Activated B cell treated with CpG ODN at 0.5 μM for 24 hours (primary cell): ENCODE measurements around the gene ZNF799. TPM values are rescaled to one million over a fixed set of nuclear protein-coding genes. Genes with fewer than 3 reads are reported as not detected.
"Not testable (repeated sequence)": the region's sequence is repeated elsewhere in the genome, so short reads cannot be mapped to it uniquely, and the experiment has no call there.

Experiments
- ATAC-seq: fragments of 200-7000 bp; cut with Tn5 transposase; one replicate; pipeline ENCODE4 v1.10.0; 2021; ENCODE audit warnings: low read depth, mild to moderate bottlenecking, moderate library complexity
- CTCF ChIA-PET: fragments of 350-600 bp; sonication (Branson Sonifier 250); formaldehyde crosslinking; loops from one replicate; lab custom pipeline; 2021; ENCODE audit warnings: antibody characterized with exemption; lab: Charles Lee
- POLR2A ChIA-PET: fragments of 350-600 bp; sonication (Branson Sonifier 250); formaldehyde crosslinking; loops from one replicate; lab custom pipeline; 2021; ENCODE audit warnings: antibody characterized with exemption; lab: Charles Lee
- DNase-seq: peaks from one replicate; pipeline ENCODE4 v3.0.0; 2022
- H3K27ac Mint-ChIP-seq: one replicate; pipeline ENCODE4 v1.8.0; 2020; ENCODE audit warnings: mixed read lengths
- H3K27me3 Mint-ChIP-seq: one replicate; pipeline ENCODE4 v1.8.0; 2021; ENCODE audit warnings: mixed read lengths
- H3K36me3 Mint-ChIP-seq: one replicate; pipeline ENCODE4 v1.8.0; 2021; ENCODE audit warnings: low read depth, mixed read lengths
- H3K4me1 Mint-ChIP-seq: one replicate; pipeline ENCODE4 v1.8.0; 2021; ENCODE audit warnings: mixed read lengths
- H3K4me3 Mint-ChIP-seq: one replicate; pipeline ENCODE4 v1.8.0; 2020; ENCODE audit warnings: mild to moderate bottlenecking, mixed read lengths
- H3K9me3 Mint-ChIP-seq: one replicate; pipeline ENCODE4 v1.8.0; 2020; ENCODE audit warnings: mixed read lengths
- intact Hi-C: fragments of 100-400 bp; cut with micrococcal nuclease; formaldehyde crosslinking; loops from one replicate; pipeline ENCODE4 v1.15.1; 2024
- total RNA-seq: library from RNA; stranded (reverse); gene quantifications from 2 replicates; pipeline ENCODE4 v1.2.3, GENCODE V29; 2022
- TF ChIP-seq, protein P1 (sequence below): fragments of 200-600 bp; IDR thresholded peaks from one replicate; pipeline ENCODE4 v1.8.0; 2022; ENCODE audit warnings: antibody characterized with exemption, mild to moderate bottlenecking

The ZNF799 gene
- total RNA-seq, 1 donor from 2014 or later: 6.8 TPM

DNA sequence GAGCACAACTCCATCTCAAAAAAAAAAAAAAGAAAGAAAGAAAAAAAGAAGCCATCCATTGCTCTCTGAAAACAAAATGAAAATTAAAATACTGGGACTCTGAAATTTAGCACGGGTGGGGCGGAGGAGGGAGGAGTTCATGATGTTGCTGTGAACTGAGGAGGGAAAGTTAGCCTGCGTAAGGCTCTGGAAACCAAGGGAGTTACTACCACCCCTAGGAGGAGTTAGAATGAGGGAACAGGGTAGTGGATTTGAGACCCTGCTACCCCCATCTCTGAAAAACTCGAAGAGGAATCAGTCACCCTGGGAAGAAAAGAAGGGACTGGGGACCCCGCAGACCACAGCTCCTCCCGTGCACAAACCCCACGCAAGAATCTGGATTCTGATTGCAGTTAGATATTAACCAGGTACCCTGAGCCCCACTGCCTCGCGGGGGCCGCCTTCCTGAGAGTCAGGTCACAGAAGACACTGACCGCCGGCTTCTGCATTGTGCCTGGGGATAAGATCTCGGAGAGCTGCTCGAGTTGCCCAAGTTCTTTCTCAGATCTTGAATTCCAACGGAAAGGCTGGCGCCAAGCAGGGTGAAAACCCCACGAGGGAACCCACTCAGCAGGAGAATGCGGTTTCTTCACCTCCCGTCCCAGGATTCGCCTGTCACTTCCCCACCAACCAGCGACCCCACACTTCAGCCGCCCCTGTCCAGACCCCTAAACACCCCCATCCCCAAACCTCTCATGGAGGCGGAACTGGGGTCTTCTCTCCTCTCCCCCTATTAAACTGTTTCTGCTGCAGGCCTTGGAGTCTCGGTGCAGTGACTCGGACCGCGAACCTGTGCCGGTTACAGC, 36.5 kb downstream of the ZNF799 start:
- TF ChIP-seq, protein P1, sequence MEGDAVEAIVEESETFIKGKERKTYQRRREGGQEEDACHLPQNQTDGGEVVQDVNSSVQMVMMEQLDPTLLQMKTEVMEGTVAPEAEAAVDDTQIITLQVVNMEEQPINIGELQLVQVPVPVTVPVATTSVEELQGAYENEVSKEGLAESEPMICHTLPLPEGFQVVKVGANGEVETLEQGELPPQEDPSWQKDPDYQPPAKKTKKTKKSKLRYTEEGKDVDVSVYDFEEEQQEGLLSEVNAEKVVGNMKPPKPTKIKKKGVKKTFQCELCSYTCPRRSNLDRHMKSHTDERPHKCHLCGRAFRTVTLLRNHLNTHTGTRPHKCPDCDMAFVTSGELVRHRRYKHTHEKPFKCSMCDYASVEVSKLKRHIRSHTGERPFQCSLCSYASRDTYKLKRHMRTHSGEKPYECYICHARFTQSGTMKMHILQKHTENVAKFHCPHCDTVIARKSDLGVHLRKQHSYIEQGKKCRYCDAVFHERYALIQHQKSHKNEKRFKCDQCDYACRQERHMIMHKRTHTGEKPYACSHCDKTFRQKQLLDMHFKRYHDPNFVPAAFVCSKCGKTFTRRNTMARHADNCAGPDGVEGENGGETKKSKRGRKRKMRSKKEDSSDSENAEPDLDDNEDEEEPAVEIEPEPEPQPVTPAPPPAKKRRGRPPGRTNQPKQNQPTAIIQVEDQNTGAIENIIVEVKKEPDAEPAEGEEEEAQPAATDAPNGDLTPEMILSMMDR: no peak
- Mint-ChIP-seq H3K4me1 (peaks cover 25% of the 10 kb centered on the region), H3K9me3 (no peaks in the 10 kb centered on the region), H3K36me3 (peaks cover 6% of the 10 kb centered on the region), H3K27me3 (no peaks in the 10 kb centered on the region), H3K4me3 (peak overlapping the region; percentile 96), H3K27ac (peak overlapping the region; percentile 91)
- ChIA-PET CTCF (interaction anchor here (1.2 to 1.5 kb wide), 2 partner anchors 32 to 131 kb away, joined by 3 to 7 read pairs; partner anchors contain the start of gene ZNF563), POLR2A (interaction anchor here (0.6 to 3.0 kb wide), 16 partner anchors 13 to 329 kb away, joined by 3 to 40 read pairs (median 4); partner anchors contain the start of genes ZNF136, ZNF433, ZNF44 and ZNF443)
- intact Hi-C loops: loop anchor here (1.0 to 2.0 kb wide), 4 partner anchors 31 to 76 kb away; partner anchors contain the start of genes ZNF44, ZNF443, ZNF563 and ZNF799
- DNase-seq (peak; percentile 16), ATAC-seq (no peak)

DNA sequence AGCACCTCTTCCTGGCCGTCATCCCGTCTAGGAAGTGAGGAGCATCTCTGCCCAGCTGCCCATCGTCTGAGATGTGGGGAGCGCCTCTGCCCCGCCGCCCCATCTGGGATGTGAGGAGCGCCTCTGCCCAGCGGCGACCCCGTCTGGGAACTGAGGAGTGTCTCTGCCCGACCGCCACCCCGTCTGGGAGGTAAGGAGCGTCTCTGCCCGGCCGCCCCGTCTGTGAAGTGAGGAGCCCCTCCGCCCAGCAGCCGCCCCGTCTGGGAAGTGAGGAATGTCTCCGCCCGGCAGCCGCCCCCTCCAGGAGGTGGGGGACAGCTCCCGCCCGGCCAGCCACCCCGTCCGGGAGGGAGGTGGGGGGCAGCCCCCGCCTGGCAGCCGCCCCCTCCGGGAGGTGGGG, 38.8 kb downstream of the ZNF799 start:
- POLR2A ChIA-PET: interaction anchor here (0.9 kb wide), 1 partner anchor 304 kb away, joined by 4 read pairs; no protein-coding TSS in a partner anchor
- intact Hi-C loops, DNase-seq, ATAC-seq, H3K36me3 Mint-ChIP-seq, H3K4me3 Mint-ChIP-seq, H3K9me3 Mint-ChIP-seq, CTCF ChIA-PET, H3K27ac Mint-ChIP-seq, H3K27me3 Mint-ChIP-seq: not testable (repeated sequence)
- H3K4me1 Mint-ChIP-seq: peaks cover 25% of the 10 kb centered on the region

DNA sequence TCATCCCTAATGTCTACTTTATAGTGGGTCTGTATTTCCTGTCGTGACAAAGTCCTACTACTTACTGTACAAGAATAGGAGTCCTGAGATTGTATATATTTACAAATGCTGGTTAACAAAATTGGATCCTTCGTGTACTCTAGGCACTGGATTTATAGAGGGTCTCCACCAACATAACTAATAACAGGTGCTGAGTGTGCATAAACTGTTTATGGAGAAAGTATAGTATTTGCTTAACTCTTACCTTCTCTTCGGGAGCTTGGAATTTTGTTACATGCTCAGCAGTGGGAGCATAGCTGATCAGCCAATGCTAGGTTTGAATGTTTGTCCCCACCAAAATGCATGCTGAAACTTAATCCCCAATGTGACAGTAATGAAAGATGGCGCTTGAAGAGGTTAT, 47.7 kb downstream of the ZNF799 start:
- TF ChIP-seq, protein P1: no peak
- CTCF ChIA-PET: no interaction called here
- H3K9me3 Mint-ChIP-seq: peaks cover 37% of the 10 kb centered on the region
- H3K4me3 Mint-ChIP-seq: no peak overlapping the region
- peaks cover 54% of the 10 kb centered on the region for H3K36me3 Mint-ChIP-seq
- intact Hi-C loops: no loop called here
- POLR2A ChIA-PET: interaction anchor here (1.1 kb wide), 1 partner anchor 12 kb away, joined by 3 read pairs; the partner anchor contains the start of gene ZNF442
- ATAC-seq (no peak), DNase-seq (no peak)
- H3K27ac Mint-ChIP-seq: no peak overlapping the region
- no peaks in the 10 kb centered on the region for H3K4me1 Mint-ChIP-seq
- no peaks in the 10 kb centered on the region for H3K27me3 Mint-ChIP-seq

DNA sequence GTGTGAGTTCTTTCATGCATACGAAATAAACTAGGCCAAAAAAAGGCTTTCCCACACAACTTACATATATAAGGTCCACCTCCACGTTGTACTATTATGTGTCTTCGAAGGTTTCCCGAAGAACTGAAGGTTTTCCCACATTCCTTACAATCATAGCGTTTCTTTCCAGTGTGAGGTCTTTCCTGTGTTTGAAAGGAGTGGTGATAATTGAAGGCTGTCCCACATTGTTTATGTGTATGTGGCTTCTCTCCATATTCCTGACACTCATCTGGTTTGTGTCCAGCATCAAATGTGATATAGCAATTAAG, 50.2 kb downstream of the ZNF799 start:
- ChIA-PET POLR2A (interaction anchor here (0.6 kb wide), 1 partner anchor 21 kb away, joined by 3 read pairs; no protein-coding TSS in a partner anchor), CTCF (no interaction called here)
- intact Hi-C loops: no loop called here
- H3K36me3 Mint-ChIP-seq: peaks cover 57% of the 10 kb centered on the region
- no peaks in the 10 kb centered on the region for H3K4me1 Mint-ChIP-seq
- no peak overlapping the region for H3K4me3 Mint-ChIP-seq
- H3K27ac Mint-ChIP-seq: no peak overlapping the region
- no peaks in the 10 kb centered on the region for H3K27me3 Mint-ChIP-seq
- H3K9me3 Mint-ChIP-seq: peaks cover 46% of the 10 kb centered on the region
- DNase-seq: no peak
- TF ChIP-seq, protein P1: no peak
- ATAC-seq: no peak

DNA sequence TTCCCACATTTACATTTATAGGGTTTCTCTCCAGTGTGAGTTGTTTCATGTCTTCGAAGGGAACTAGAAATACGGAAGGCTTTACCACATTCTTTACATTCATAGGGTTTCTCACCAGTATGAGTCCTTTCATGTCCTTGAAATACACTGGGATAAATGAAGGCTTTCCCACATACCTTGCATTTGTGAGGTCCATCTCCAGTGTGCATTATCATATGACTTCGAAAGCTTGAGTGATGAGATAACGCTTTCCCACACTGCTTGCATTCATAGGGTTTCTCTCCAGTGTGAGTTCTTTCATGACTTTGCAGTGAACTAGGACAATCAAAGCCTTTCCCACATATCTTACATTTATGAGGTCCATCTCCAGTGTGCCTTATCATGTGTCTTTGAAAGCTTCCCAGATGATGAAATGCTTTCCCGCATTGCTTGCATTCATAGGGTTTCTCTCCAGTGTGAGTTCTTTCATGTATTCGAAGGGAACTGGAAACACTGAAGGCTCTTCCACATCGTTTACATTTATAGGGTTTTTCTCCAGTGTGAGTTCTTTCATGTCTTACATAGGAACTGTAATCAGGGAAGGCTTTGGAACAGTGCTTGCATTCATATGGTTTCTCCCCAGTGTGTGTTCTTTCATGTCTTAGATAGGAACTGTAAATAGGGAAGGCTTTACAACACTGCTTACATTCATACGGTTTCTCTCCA, 50.7 kb downstream of the ZNF799 start:
- ATAC-seq: no peak
- Mint-ChIP-seq H3K27ac (no peak overlapping the region), H3K36me3 (peaks cover 57% of the 10 kb centered on the region), H3K4me3 (no peak overlapping the region), H3K4me1 (no peaks in the 10 kb centered on the region), H3K9me3 (peaks cover 46% of the 10 kb centered on the region), H3K27me3 (no peaks in the 10 kb centered on the region)
- ChIA-PET CTCF (no interaction called here), POLR2A (no interaction called here)
- TF ChIP-seq, protein P1: no peak
- intact Hi-C loops: no loop called here
- no peak for DNase-seq
